ENCODE results near the gene ABCF1. TPM values are rescaled to one million over a fixed set of nuclear protein-coding genes. Genes with fewer than 3 reads are reported as not detected.
A peak's percentile ranks its signal among the peaks of the same experiment; 100 is the strongest.

The ABCF1 gene
- total and polyA plus RNA-seq, 9 of the 15 experiments (the other 6 are each of a cell fraction or from before 2014, with no cell fraction given), result 41.6 to 193 (median 102) TPM

GRCh38 chr6:30571075-30571761, at the start of gene ABCF1 (continued):
- TF ChIP-seq ATF3 (IDR thresholded peaks at IDR 0.05), result no peak
- peak; percentile 84; the same call in 1 of the 2 replicates for TF ChIP-seq ATF3 (CRISPR knock-in tag; conservative IDR thresholded peaks at IDR 0.05)
- peak; percentile 95 for TF ChIP-seq THRB (CRISPR knock-in tag; conservative IDR thresholded peaks at IDR 0.05)
- no peak for TF ChIP-seq ZNF764 (CRISPR knock-in tag; IDR thresholded peaks at IDR 0.05; ENCODE audit: low read depth)
- 0 out of 2 replicates have a peak, but pooled peaks have one; percentile 7 for TF ChIP-seq SMARCA5 (IDR thresholded peaks at IDR 0.05)
- no peak for TF ChIP-seq NCOA6 (IDR thresholded peaks at IDR 0.05)
- 0 out of 2 replicates have a peak, but pooled peaks have one; percentile 74 for TF ChIP-seq GTF2F1 (IDR thresholded peaks at IDR 0.05; ENCODE audit: low read depth, low read length)
- TF ChIP-seq GTF2E2 (tag; IDR thresholded peaks at IDR 0.05), result peak; percentile 70; the same call in 1 of the 2 replicates
- no peak; the same call in 1 of the 2 replicates for TF ChIP-seq LARP7 (IDR thresholded peaks at IDR 0.05)
- TF ChIP-seq ZNF445 (CRISPR knock-in tag; IDR thresholded peaks at IDR 0.05; ENCODE audit: low read depth), result 0 out of 2 replicates have a peak, but pooled peaks have one; percentile 14
- peak; percentile 99 for TF ChIP-seq FOXP1 (CRISPR knock-in tag; IDR thresholded peaks at IDR 0.05)
- peak; percentile 86 for TF ChIP-seq PML (IDR thresholded peaks at IDR 0.05; ENCODE audit: low read length)
- no peak for TF ChIP-seq ZNF518B (CRISPR knock-in tag; IDR thresholded peaks at IDR 0.05)
- TF ChIP-seq OTX1 (CRISPR knock-in tag; IDR thresholded peaks at IDR 0.05), result peak; percentile 94
- TF ChIP-seq CBFA2T2 (conservative IDR thresholded peaks at IDR 0.05), result no peak
- no peak; the same call in 1 of the 2 replicates for TF ChIP-seq CC2D1A (IDR thresholded peaks at IDR 0.05)
- peak; percentile 84 for TF ChIP-seq SIN3B (IDR thresholded peaks at IDR 0.05; ENCODE audit: low read depth)
- peak; percentile 72; the same call in 1 of the 2 replicates for TF ChIP-seq ZSCAN32 (CRISPR knock-in tag; IDR thresholded peaks at IDR 0.05)

Data from K562 (cell line).